ENCODE measurements around the gene LIAS. TPM values are rescaled to one million over a fixed set of nuclear protein-coding genes. Genes with fewer than 3 reads are reported as not detected.
A peak's percentile ranks its signal among the peaks of the same experiment; 100 is the strongest.

LIAS gene
- total and polyA plus RNA-seq, 2 of the 13 experiments (the other 11 are each of a cell fraction or from before 2014, with no cell fraction given), result 16.0 to 16.6 TPM

DNA sequence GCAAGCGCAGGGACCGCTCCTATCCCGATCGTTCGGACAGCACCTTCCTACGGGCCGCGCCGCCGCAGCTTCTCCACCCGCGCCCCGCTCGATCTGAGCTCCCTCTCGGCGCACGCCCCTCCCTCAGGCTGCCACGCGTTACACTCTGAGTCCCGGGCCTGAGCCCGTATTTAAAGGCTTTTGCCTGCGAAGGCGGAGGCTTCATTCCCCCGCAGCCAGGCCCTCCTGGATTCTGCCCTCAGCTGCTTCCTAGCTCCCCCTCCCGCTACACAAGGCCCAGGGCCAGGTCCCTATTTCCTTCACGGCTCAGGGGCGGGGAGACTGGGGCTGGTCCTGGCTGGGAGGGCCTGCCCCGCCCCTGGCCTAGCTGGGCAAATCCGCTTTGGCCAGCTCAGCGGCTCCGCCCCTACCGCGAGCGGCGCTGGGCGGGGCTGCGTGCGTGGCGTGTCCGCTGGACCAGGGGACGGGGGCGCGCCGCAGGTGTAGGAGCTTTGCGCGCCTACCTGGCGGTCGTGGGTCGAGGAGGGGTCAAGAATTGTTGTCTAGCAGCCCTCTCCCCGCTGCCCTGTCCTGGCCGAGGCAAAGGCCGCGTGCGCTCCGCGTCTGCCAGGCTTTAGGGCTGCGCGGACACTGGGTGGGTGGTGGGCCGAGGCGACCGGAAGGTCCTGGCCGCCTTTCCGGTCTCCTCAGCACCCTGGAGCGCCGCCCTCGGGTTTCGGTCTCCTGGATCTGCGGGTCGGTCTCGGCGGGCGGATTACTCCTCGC is 68.6 kb downstream of the LIAS start, which contains the start of gene UGDH (continued):
- TF ChIP-seq ZNF264 (CRISPR knock-in tag; IDR thresholded peaks at IDR 0.05) (no peak; the same call in none of the 2 replicates), HNRNPL (IDR thresholded peaks at IDR 0.05; ENCODE audit: low read depth, low read length) (peak; percentile 35; the same call in 1 of the 2 replicates), CHCHD3 (CRISPR knock-in tag; IDR thresholded peaks at IDR 0.05) (peak; percentile 21; the same call in 1 of the 2 replicates), NFYC (CRISPR knock-in tag; IDR thresholded peaks at IDR 0.05) (peak; percentile 85), ZNF225 (CRISPR knock-in tag; IDR thresholded peaks at IDR 0.05) (peak; percentile 87; the same call in 1 of the 2 replicates), KLF9 (CRISPR knock-in tag; IDR thresholded peaks at IDR 0.05; ENCODE audit: low read depth) (peak; percentile 34; the same call in 1 of the 2 replicates), ZSCAN22 (CRISPR knock-in tag; IDR thresholded peaks at IDR 0.05) (no peak), PAWR (CRISPR knock-in tag; IDR thresholded peaks at IDR 0.05; ENCODE audit: borderline replicate concordance) (no peak), ARID3A (IDR thresholded peaks at IDR 0.05; ENCODE audit: low read depth, low read length) (no peak), ZNF609 (CRISPR knock-in tag; IDR thresholded peaks at IDR 0.05; ENCODE audit: borderline replicate concordance) (peak; percentile 66; the same call in 1 of the 2 replicates), FOSL1 (CRISPR knock-in tag; IDR thresholded peaks at IDR 0.05; ENCODE audit: borderline replicate concordance) (peak; percentile 43; the same call in 1 of the 2 replicates), TOE1 (CRISPR knock-in tag; IDR thresholded peaks at IDR 0.05) (no peak), ZNF768 (CRISPR knock-in tag; IDR thresholded peaks at IDR 0.05) (peak; percentile 74), SRY (CRISPR knock-in tag; IDR thresholded peaks at IDR 0.05) (peak; percentile 90), ZNF18 (CRISPR knock-in tag; IDR thresholded peaks at IDR 0.05; ENCODE audit: insufficient replicate concordance) (peak; percentile 55), PPARG (CRISPR knock-in tag; conservative IDR thresholded peaks at IDR 0.05) (no peak; the same call in 1 of the 2 replicates), ZNF44 (CRISPR knock-in tag; IDR thresholded peaks at IDR 0.05) (peak; percentile 21; the same call in 1 of the 2 replicates), ZNF317 (CRISPR knock-in tag; IDR thresholded peaks at IDR 0.05) (no peak; the same call in 1 of the 2 replicates), ZNF234 (CRISPR knock-in tag; conservative IDR thresholded peaks at IDR 0.05) (peak; percentile 82; the same call in 1 of the 2 replicates), RBAK (CRISPR knock-in tag; IDR thresholded peaks at IDR 0.05) (no peak)

Measured in HepG2 (cell line).